ENCODE data around the gene VGF. TPM values are rescaled to one million over a fixed set of nuclear protein-coding genes. Genes with fewer than 3 reads are reported as not detected.
"Not testable (repeated sequence)": the region's sequence is repeated elsewhere in the genome, so short reads cannot be mapped to it uniquely, and the experiment has no call there.

VGF gene
- polyA plus RNA-seq, 4 donors = 0.07 to 0.38 (median 0.20) TPM

DNA sequence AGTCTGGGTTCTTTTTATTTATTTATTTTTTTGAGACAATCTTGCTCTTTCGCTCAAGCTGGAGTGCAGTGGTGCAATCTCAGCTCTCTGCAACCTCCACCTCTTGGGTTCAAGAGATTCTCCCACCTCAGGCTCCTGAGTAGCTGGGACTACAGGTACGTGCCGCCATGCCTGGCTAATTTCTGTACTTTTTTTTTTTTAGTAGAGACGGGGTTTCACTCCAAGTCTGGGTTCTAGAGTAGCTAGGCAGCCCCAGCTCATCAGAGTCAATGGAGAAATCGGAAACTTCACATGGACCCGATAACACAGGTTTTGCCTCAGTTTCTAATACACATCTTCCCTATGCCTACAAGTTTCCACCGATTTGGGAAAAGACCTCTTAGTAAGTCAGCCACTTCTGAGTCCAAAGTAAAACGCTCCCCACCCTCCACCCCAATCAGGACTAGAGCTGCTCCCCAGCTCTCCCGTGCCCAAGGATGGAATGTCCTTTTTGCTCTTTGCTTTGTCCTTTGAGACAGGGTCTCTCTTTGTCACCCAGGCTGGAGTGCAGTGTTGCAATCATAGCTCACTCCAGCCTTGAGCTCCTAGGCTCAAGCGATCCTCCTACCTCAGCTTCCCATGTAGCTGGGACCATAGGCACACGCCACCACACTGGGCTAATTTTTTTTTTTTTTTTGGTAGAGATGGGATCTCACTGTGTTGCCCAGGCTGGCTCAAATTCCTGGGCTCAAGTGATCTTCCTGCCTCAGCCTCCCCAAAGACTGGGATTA lies 42.3 kb downstream of the VGF start:
- no peak for DNase-seq (ENCODE audit: low read depth in 4 of 4, low spot score in 2 of 4)

DNA sequence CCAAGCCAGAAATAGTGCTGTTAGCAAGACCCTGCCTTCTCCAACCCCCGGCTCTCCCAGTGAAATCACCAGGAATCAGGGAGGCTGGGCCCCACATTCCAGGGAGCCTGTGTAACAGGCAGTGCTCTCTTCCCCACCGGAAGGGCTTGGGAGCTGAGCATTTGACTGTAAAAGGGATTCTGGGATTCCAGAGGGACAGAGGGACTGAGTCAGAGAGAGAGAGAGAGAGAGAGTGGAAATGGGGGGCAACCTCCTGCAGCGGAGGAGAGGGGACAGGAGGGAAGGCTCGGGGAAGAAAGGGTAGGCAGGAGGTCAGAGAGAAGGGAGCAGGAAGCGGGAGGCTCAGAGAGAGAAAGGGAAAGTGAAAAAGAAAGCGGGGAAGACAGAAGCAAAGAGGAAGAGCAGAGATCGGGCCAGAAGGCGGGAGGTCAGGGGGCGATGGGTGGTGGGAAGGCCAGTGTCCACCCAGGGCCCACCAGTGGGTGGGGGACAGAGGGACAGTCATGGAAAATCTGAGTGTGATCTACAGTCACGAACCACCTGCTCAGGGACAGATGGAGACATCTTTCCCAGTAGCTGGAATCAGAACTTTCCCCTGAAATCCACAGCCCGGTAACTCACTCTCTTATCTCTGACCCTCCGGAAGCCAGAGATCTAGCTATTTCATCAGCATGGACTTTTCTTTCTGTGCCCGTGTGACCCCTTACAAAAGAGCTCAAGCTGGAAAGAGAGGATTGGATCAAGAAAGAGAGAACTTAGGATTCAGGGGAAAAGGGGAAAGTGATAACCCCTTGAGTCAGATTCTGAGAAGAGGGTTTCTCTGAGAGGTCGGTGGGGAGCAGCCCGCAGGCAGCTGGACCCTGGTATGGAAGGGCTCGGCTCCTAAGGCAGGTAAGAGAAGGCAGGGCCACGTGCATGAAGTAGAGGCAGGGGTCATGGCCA lies 43.1 kb downstream of the VGF start:
- peak in 3 of 4 donors; percentile 65 to 81 (median 79) for DNase-seq (ENCODE audit: low read depth in 4 of 4, low spot score in 2 of 4)

DNA sequence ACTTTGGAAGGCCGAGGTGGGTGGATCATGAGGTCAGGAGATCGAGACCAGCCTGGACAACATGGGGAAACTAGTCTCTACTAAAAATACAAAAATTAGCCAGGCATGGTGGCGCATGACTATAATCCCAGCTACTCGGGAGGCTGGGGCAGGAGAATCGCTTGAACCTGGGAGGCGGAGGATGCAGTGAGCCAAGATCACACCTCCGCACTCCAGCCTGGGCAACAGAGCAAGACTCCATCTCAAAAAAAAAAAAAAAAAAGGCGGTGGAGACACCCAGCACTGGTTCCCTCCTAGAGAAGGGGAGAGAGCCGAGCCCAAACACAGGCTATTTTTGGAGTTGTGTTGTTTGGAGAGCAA lies 43.8 kb downstream of the VGF start:
- not testable (repeated sequence) for DNase-seq (ENCODE audit: low read depth in 4 of 4, low spot score in 2 of 4)

GRCh38 chr7:101120315-101120714 lies 45.1 kb downstream of the VGF start:
- no peak for DNase-seq (ENCODE audit: low read depth in 4 of 4, low spot score in 2 of 4)

DNA sequence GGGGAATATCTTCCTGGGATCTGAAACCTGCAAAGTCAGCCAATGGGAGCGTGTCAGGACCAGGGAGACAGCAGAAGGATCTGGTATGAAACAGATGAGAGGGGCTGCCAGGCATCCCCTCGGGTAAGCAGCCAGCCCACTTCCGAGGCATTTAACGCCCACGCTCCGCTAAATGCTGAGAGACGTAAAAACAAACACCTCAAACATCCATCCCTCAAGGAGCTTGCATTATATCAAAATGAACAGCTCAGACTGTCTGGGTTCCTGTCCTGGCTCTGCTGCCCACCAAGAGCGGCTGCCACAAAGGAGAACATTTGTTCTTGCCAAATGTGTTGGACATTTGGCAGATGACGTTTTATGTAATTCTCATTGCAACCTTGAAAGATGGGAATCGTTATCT lies 45.5 kb downstream of the VGF start:
- DNase-seq (ENCODE audit: low read depth in 4 of 4, low spot score in 2 of 4) = no peak

- no peak for DNase-seq (ENCODE audit: low read depth in 4 of 4, low spot score in 2 of 4)
Observed at GRCh38 chr7:101118856-101119255, 46.5 kb downstream of the VGF start.

- no peak for DNase-seq (ENCODE audit: low read depth in 4 of 4, low spot score in 2 of 4)
Observed at GRCh38 chr7:101116898-101117297, 48.5 kb downstream of the VGF start.

DNA sequence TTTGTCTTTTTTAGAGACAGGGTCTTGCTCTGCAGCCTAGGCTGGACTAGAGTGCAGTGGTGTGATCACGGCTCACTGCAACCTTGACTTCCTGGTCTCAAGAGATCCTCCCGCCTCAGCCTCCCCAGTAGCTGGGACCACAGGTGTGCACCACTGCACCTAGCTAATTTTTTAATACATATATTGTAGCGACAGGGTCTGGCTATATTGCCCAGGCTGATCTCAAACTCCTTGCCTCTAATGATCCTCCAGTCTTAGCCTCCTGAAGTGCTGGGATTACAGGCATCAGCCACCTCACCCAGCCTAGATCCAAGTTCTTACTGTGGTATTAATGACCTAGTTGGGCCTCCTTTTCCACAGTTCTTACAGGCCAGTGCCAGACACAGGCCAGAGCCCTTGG lies 50.2 kb downstream of the VGF start:
- no peak for DNase-seq (ENCODE audit: low read depth in 4 of 4, low spot score in 2 of 4)

DNA sequence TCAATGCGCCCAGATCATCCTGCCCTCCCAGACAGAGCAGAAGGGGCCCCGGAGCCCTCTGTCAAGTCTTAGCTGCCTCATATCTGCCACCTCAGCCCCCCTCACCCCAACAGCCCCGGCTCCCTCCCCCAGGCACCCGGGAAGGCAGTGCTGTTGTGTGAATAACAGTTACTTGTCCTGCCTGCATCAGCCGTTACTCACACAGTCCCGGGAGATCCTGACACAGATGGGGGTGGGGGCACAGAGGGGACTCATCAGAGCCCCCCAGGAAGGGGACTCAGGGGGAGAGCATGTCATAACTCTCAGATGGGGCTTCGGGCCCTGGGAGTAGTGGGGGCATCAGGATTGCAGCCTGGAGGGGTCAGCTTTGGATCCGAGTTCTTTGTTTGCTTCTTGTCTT lies 50.9 kb downstream of the VGF start:
- DNase-seq (ENCODE audit: low read depth in 4 of 4, low spot score in 2 of 4) = no peak

DNA sequence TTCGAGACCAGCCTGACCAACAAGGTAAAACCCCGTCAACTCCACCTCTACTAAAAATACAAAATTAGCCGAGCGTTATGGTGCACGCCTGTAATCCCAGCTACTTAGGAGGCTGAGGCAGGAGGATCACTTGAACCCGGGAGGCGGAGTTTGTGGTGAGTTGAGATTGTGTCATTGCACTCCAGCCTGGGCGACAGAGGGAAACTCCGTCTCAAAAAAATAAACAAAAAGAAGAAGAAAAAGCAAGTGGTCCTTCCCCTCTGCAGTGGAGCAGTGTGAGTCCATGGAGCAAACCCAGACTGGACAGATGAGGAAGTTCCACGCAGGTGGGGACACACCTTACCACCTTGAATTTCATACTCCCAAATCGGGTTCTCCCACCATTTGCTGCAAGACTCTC lies 51.5 kb downstream of the VGF start:
- DNase-seq (ENCODE audit: low read depth in 4 of 4, low spot score in 2 of 4) = no peak

GRCh38 chr7:101113140-101113539 lies 52.2 kb downstream of the VGF start:
- DNase-seq (ENCODE audit: low read depth in 4 of 4, low spot score in 2 of 4) = not testable (repeated sequence)

Other genes starting within 250 kb of the VGF start
- under 1 TPM; 0.19 to 0.60 (median 0.50) TPM for gene MUC3A, start 216.0 kb downstream of the VGF start, polyA plus RNA-seq (ENCODE audit: insufficient read length in 4 of 4)
- gene MUC12, start 196.0 kb downstream of the VGF start, polyA plus RNA-seq (ENCODE audit: insufficient read length in 4 of 4) = under 1 TPM in 3 of 4 donors, not detected in 1; 0.18 to 0.23 (median 0.22) TPM
- not detected for gene MUC17, start 145.5 kb downstream of the VGF start, polyA plus RNA-seq (ENCODE audit: insufficient read length in 4 of 4)
- 10 to 100 TPM; 14.3 to 23.1 (median 17.8) TPM for gene TRIM56, start 80.1 kb downstream of the VGF start, polyA plus RNA-seq (ENCODE audit: insufficient read length in 4 of 4)
- gene SERPINE1, start 38.5 kb downstream of the VGF start, polyA plus RNA-seq (ENCODE audit: insufficient read length in 4 of 4) = 1 to 10 TPM in 2 of 4 donors, under 1 TPM in 2; 0.72 to 5.8 (median 1.2) TPM
- 10 to 100 TPM; 69.5 to 88.3 (median 72.3) TPM for gene AP1S1, start 11.1 kb downstream of the VGF start, polyA plus RNA-seq (ENCODE audit: insufficient read length in 4 of 4)
- gene NAT16, start 14.7 kb upstream of the VGF start, polyA plus RNA-seq (ENCODE audit: insufficient read length in 4 of 4) = under 1 TPM in 2 of 4 donors, not detected in 2; 0.09 to 0.10 TPM
- 1 to 10 TPM in 1 of 4 donors, under 1 TPM in 3; 0.27 to 1.2 (median 0.82) TPM for gene MOGAT3, start 35.5 kb upstream of the VGF start, polyA plus RNA-seq (ENCODE audit: insufficient read length in 4 of 4)
- 10 to 100 TPM; 39.6 to 51.5 (median 48.8) TPM for gene PLOD3, start 52.0 kb upstream of the VGF start, polyA plus RNA-seq (ENCODE audit: insufficient read length in 4 of 4)
- 10 to 100 TPM; 51.0 to 85.2 (median 71.8) TPM for gene ZNHIT1, start 52.6 kb upstream of the VGF start, polyA plus RNA-seq (ENCODE audit: insufficient read length in 4 of 4)
- gene CLDN15, start 72.2 kb upstream of the VGF start, polyA plus RNA-seq (ENCODE audit: insufficient read length in 4 of 4) = 10 to 100 TPM in 2 of 4 donors, 1 to 10 TPM in 2; 7.3 to 18.3 (median 13.0) TPM
- gene FIS1, start 79.5 kb upstream of the VGF start, polyA plus RNA-seq (ENCODE audit: insufficient read length in 4 of 4) = 100 to 1,000 TPM; 147 to 180 (median 164) TPM
- gene IFT22, start 156.2 kb upstream of the VGF start, polyA plus RNA-seq (ENCODE audit: insufficient read length in 4 of 4) = 10 to 100 TPM; 69.0 to 79.6 (median 76.0) TPM
- gene COL26A1, start 197.3 kb upstream of the VGF start, polyA plus RNA-seq (ENCODE audit: insufficient read length in 4 of 4) = 10 to 100 TPM; 23.1 to 36.3 (median 29.9) TPM

Data from left renal cortex interstitium (tissue), 4 donors.